ENCODE measurements around the gene SPDYE3. TPM values are rescaled to one million over a fixed set of nuclear protein-coding genes. Genes with fewer than 3 reads are reported as not detected.
"Not testable (repeated sequence)": the region's sequence is repeated elsewhere in the genome, so short reads cannot be mapped to it uniquely, and the experiment has no call there.

The SPDYE3 gene
- total RNA-seq, 2 donors from 2014 or later: not detected

DNA sequence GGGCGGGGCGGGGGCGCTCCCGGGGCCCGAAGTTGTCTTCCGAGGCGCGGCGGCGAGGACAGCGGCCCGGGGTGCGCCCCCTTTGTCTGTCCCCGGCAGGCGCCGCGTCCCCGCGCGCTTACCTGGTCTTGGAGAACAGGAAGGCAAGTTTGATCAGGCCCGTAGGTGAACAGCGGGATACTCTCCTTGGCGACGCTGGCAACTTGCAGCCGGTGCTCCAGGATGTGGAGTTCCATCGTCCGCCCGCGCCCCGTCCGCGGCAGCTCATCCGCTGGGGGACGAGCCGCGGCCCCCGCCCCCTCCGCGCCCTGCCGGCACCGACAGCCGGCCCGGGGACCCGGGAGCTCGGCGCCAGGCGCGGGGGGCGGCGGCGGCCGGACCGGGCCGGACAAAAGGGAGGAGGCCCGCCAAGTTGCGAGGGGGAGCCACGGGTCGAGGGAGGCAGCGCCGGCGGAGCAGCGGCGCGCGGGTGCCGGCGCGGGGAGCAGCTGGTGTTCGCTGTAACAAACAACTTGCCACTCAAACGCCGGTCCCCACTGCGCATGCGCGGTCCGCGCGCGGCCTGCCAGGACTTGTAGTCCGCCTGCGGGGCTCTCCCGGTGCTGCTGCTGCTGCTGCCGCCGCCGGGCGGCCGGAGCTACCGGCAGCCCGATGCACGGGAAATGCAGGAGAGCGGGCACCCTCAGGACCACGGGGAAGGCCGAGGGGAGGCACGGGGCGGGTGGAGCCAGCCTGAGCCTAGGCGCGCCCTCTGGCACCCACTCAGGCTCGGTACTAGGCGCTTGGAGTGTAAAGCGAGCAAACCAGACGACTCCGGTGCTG lies 35.6 kb upstream of the SPDYE3 start:
- ATAC-seq (peak; percentile 97), DNase-seq (peak; percentile 95 to 99 (median 98))
- no peaks in the 10 kb centered on the region for H3K36me3 Mint-ChIP-seq (ENCODE audit: low read depth)
- peak overlapping the region; percentile 84 for H3K4me3 Mint-ChIP-seq
- H3K27me3 Mint-ChIP-seq: no peaks in the 10 kb centered on the region
- H3K4me1 Mint-ChIP-seq: peaks cover 14% of the 10 kb centered on the region
- peak overlapping the region; percentile 71 for H3K27ac Mint-ChIP-seq
- no peaks in the 10 kb centered on the region for H3K9me3 ChIP-seq (ENCODE audit: control insufficient read depth, low read length, poor library complexity, severe bottlenecking)

DNA sequence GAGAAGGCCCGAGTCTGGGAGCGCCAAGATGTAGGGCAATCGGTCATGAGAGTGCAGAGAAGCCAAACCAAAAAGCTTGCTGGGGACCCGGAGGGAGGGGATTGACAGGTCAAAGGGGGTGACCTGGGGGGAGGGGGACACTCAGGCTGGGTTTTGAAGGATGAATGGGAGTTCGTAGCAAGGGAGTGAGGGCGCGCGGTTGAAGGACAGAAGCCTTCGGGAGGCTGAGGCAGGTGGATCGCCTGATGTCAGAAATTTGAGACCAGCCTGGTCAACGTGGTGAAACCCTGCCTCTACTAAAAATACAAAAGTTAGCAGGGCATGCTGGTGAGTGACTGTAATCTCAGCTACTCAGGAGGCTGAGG lies 35.0 kb upstream of the SPDYE3 start:
- DNase-seq: not testable (repeated sequence)
- peaks cover 13% of the 10 kb centered on the region for H3K4me1 Mint-ChIP-seq
- peak overlapping the region; percentile 71 for H3K27ac Mint-ChIP-seq

DNA sequence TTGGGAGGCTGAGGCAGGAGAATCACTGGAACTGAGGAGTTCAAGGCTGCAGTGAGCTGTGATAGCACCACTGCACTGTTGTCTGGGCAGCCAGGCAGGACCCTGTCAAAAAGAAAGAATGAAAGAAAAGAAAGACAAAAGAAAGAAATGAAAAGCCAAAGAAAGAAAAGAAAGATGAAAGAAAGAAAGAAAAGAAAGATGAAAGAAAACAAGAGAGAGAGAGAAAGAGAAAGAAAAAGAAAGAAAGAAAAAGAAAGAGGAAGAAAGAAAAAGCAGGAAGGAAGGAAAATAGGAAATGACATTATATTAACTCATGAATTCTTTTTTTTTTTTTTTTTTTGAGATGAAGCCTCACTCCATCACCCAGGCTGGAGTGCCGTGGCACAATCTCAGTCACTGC lies 32.4 kb upstream of the SPDYE3 start:
- no peaks in the 10 kb centered on the region for H3K27me3 Mint-ChIP-seq
- no peaks in the 10 kb centered on the region for H3K9me3 ChIP-seq (ENCODE audit: control insufficient read depth, low read length, poor library complexity, severe bottlenecking)
- no peaks in the 10 kb centered on the region for H3K36me3 Mint-ChIP-seq (ENCODE audit: low read depth)
- no peak overlapping the region for H3K4me3 Mint-ChIP-seq
- DNase-seq (no peak), ATAC-seq (no peak)
- peaks cover 9% of the 10 kb centered on the region for H3K4me1 Mint-ChIP-seq
- H3K27ac Mint-ChIP-seq: peak overlapping the region; percentile 21

More for the DNA sequence above, 35.0 kb upstream of the SPDYE3 start:
- H3K4me3 Mint-ChIP-seq: peak overlapping the region; percentile 84
- H3K36me3 Mint-ChIP-seq (ENCODE audit: low read depth); H3K27me3 Mint-ChIP-seq; H3K9me3 ChIP-seq (ENCODE audit: control insufficient read depth, low read length, poor library complexity, severe bottlenecking); ATAC-seq: not testable (repeated sequence)

DNA sequence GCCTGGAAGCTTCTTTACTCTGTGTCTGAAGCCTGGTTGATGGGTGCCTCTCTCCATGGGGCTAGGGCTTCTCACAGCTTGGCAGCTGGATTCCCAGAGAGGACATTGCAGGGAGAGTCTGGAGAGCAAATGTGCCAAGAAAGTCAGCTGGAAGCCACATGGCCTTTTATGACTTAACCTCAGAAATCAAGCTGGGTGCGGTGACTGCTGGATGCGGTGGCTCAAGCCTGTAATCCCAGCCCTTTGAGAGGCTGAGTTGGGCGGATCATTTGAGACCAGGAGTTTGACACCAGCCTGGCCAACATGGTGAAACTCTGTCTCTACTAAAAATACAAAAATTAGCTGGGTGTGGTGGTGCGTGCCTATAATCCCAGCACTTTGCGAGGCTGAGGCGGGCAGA lies 31.4 kb upstream of the SPDYE3 start:
- not testable (repeated sequence) for DNase-seq; H3K9me3 ChIP-seq (ENCODE audit: control insufficient read depth, low read length, poor library complexity, severe bottlenecking); ATAC-seq; H3K36me3 Mint-ChIP-seq (ENCODE audit: low read depth); H3K4me1 Mint-ChIP-seq; H3K27me3 Mint-ChIP-seq; H3K4me3 Mint-ChIP-seq
- H3K27ac Mint-ChIP-seq: peak overlapping the region; percentile 54

DNA sequence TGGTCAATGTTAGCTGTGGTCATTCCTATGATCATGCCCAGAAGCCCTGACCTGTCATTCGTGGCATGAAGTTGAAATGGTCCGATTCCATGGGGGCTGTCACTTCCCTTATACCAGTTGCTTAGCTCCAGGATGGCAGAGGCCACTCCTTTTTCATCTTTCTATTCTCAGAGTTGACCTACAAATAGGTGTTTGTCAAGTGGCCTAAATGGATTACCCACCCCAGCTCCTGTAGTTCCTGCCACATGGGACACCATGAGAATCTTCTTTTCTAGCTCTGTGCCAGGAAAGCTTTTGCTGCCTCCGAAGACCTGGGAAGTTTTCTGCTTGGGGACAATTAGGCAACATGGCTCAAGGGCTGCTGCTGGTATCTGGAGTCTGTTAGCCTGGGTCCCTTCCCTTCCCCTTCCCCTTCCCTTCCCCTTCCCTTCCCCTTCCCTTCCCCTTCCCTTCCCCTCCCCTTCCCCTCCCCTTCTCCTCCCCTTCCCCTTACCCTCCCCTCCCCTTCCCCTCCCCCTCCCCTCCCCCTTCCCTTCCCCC lies 25.4 kb upstream of the SPDYE3 start:
- not testable (repeated sequence) for ATAC-seq; H3K4me1 Mint-ChIP-seq; DNase-seq; H3K27ac Mint-ChIP-seq; H3K27me3 Mint-ChIP-seq; H3K9me3 ChIP-seq (ENCODE audit: control insufficient read depth, low read length, poor library complexity, severe bottlenecking); H3K36me3 Mint-ChIP-seq (ENCODE audit: low read depth); H3K4me3 Mint-ChIP-seq

DNA sequence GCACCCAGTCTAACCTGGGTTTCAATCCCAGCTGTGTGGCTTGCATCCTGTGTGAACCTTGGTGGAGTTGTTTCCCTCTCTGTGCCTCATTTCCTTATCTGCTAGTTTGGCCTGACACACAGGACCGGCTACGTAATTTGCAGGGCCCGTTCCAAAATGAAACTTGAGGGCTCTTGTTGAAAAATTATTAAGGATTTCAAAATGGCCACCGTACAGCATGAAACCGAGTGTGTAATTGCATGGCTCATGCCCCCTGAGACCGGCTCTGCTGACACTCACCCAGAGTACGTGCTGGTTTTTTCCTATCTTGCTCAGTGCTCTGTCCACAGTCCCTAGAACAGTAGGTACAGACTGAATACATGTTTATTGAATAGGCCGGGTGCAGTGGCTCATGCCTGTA lies 24.4 kb upstream of the SPDYE3 start:
- DNase-seq; H3K36me3 Mint-ChIP-seq (ENCODE audit: low read depth); H3K9me3 ChIP-seq (ENCODE audit: control insufficient read depth, low read length, poor library complexity, severe bottlenecking); H3K27ac Mint-ChIP-seq; H3K27me3 Mint-ChIP-seq; H3K4me1 Mint-ChIP-seq; H3K4me3 Mint-ChIP-seq; ATAC-seq: not testable (repeated sequence)

DNA sequence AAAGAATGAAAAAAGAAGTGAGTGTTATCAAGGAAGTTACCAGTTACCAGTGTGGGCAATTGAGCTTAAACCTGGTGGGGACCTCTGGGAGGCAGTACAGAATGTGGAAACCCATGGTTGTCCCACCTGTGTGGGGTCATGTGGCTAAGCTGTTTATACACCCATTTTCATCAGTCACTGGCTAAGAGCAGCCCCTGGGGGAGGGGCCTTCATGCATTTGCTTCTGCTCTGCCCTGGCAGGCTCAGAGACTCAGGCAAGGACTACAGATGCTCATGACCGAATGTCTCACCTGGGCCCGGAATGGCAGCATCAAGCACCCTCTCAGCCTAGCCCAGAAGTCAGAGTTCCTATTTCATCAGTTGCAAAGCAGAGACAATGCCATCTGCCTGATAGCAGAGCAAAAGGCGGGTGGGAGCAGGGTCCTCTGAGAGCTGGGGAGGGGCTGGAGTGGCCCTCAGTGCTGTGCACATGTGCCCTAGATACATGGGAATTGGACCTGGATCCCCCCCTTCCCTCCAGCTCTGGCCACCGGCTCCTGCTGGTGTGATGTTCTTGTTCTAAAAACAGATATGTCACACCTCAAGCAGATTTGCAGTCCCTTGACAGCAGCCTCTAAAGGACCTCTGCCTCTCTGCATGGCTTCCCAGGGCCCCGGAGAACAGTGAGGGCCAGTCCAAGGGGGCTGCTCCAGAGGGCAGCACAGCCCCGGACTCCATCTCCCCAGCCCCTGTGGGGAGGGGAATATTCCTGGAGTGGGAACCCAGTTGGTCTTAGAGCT lies 20.1 kb upstream of the SPDYE3 start:
- ATAC-seq; H3K9me3 ChIP-seq (ENCODE audit: control insufficient read depth, low read length, poor library complexity, severe bottlenecking); H3K27me3 Mint-ChIP-seq; DNase-seq; H3K4me3 Mint-ChIP-seq; H3K4me1 Mint-ChIP-seq; H3K36me3 Mint-ChIP-seq (ENCODE audit: low read depth): not testable (repeated sequence)
- H3K27ac Mint-ChIP-seq: peak overlapping the region; percentile 2

DNA sequence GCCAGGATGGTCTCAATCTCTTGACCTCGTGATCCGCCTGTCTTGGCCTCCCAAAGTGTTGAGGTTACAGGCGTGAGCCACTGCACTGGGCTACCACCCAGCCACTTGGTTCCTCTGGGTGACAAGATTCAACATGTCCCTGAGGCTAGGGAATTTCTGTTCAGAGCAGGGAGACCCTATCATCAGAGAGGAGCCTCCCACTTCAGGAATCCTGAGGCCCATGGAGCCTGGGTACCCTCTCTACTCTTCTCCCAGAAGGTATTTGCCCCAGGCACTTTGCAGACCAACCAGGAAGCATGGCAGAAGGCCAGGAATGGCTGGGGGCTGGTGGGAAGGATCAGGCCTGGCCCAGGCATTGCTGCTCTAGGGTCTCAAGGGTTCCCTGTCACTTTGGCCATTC lies 19.2 kb upstream of the SPDYE3 start:
- not testable (repeated sequence) for H3K4me1 Mint-ChIP-seq; DNase-seq; H3K9me3 ChIP-seq (ENCODE audit: control insufficient read depth, low read length, poor library complexity, severe bottlenecking); H3K27me3 Mint-ChIP-seq; ATAC-seq; H3K4me3 Mint-ChIP-seq; H3K36me3 Mint-ChIP-seq (ENCODE audit: low read depth)
- peak overlapping the region; percentile 2 for H3K27ac Mint-ChIP-seq

DNA sequence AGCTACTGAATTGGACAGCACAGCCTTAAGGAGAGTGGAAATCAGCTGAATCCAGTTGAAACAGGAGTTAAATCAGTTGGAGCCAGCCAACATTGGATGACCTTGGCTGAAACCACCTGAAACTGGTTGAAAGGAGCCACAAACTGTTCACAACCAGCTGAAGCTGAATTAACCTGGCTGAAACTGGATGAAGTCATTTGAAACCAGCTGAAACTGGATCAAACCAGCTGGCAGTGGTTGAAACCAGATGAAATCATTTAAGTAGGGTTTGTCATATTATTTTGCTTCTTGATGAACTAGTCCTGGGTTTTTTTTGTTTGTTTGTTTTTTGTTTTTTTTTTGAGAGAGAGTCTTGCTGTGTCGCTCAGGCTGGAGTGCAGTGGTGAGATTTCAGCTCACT lies 15.3 kb upstream of the SPDYE3 start:
- not testable (repeated sequence) for DNase-seq; H3K27me3 Mint-ChIP-seq; H3K36me3 Mint-ChIP-seq (ENCODE audit: low read depth); H3K27ac Mint-ChIP-seq; ATAC-seq; H3K4me3 Mint-ChIP-seq; H3K9me3 ChIP-seq (ENCODE audit: control insufficient read depth, low read length, poor library complexity, severe bottlenecking); H3K4me1 Mint-ChIP-seq

DNA sequence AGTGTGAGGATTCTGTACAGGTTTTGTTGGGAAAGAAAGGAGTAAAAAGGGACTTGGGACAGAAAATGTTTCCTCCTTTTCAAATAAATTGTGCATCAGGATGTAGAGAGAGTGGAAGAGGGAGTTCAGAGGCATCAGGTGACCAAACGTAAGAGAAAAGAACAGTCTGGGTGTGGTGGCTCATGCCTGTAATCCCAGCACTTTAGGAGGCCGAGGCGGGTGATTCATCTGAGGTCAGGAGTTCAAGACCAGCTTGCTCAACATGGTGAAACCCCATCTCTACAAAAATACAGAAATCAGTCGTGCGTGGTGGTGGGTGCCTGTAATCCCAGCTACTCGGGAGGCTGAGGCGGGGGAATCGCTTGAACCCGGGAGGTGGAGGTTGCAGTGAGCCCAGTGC lies 12.2 kb upstream of the SPDYE3 start:
- H3K4me1 Mint-ChIP-seq; H3K4me3 Mint-ChIP-seq; H3K36me3 Mint-ChIP-seq (ENCODE audit: low read depth); DNase-seq; H3K27ac Mint-ChIP-seq; H3K9me3 ChIP-seq (ENCODE audit: control insufficient read depth, low read length, poor library complexity, severe bottlenecking); H3K27me3 Mint-ChIP-seq; ATAC-seq: not testable (repeated sequence)

DNA sequence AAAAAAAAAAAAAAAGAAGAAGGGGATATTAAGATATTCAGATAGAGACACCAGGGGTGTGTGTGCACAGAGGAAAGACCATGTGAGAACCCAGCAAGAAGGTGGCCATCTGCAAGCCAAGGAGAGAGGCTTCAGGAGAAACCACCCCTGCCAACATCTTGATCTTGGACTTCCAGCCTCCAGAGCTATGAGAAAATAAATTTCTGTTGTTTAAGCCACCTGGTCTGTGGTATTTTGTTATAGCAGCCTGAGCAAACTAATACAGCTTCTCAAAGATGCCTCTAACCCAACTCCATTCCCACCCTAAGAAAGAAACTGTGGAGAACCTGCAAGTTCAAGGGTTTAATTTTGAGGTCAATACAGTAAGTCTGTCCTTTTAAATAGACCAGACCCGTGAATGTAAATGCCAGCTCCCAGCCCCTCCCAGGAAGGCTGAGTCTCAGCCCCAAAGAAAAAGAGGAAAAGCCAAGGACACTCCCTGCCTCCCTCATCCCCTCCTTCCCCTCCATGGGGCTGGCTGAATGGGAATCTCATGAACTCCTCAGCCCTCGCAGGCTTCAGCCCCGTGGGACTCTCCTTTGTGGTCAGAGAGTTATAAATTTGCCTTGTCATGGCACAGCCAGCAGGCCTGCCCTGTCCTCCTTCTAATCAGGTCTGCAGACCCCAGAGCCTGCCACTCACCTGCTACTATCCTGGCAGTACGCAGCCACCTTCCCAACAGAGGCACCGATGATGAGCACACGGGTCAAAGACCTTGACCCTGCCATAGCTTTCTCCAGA lies 9.5 kb upstream of the SPDYE3 start:
- not testable (repeated sequence) for H3K27ac Mint-ChIP-seq; ATAC-seq; DNase-seq; H3K27me3 Mint-ChIP-seq; H3K4me1 Mint-ChIP-seq; H3K36me3 Mint-ChIP-seq (ENCODE audit: low read depth); H3K9me3 ChIP-seq (ENCODE audit: control insufficient read depth, low read length, poor library complexity, severe bottlenecking); H3K4me3 Mint-ChIP-seq

DNA sequence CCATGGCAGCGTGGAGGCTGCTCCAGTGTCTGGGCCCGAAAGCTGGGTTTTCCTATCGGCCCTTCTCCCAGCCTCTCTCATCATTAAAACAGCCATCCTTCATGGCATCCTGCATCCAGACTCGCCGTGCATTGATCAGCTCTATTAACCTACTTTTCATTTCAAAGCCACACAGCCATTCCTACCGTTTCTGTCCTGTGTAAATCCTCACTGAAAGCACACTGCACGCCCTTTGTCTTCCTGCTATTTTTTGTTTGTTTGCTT lies 8.9 kb upstream of the SPDYE3 start:
- ATAC-seq; H3K9me3 ChIP-seq (ENCODE audit: control insufficient read depth, low read length, poor library complexity, severe bottlenecking); DNase-seq; H3K4me1 Mint-ChIP-seq; H3K27me3 Mint-ChIP-seq; H3K27ac Mint-ChIP-seq; H3K36me3 Mint-ChIP-seq (ENCODE audit: low read depth); H3K4me3 Mint-ChIP-seq: not testable (repeated sequence)

DNA sequence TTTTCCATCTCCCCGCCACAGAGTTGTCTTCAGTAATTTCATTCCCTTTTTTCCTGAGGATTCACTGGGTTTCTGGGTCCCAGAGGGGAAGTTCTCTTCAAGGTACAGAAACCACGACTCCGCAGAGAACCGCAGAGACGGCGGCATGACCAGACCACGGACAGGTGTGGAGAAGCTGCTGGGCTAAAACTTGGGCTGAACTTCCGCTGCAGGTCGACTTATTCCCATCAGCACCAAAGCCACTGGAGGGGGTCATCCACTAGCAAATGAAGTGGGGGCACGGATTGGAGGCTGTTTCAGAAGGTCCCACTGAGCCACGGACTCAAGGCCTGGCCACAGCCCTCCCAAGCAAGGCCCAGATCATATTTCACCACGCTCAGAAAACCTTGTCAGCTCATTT lies 3.0 kb upstream of the SPDYE3 start:
- H3K36me3 Mint-ChIP-seq (ENCODE audit: low read depth); ATAC-seq; H3K27ac Mint-ChIP-seq; H3K27me3 Mint-ChIP-seq; H3K4me3 Mint-ChIP-seq; DNase-seq; H3K9me3 ChIP-seq (ENCODE audit: control insufficient read depth, low read length, poor library complexity, severe bottlenecking); H3K4me1 Mint-ChIP-seq: not testable (repeated sequence)

Measured in T-helper 17 cell (primary cell).